Lower lobe of right lung (tissue), 2 donors: Measurements from ENCODE around the gene MSL2. TPM values are rescaled to one million over a fixed set of nuclear protein-coding genes. Genes with fewer than 3 reads are reported as not detected.
"Not testable (repeated sequence)": the region's sequence is repeated elsewhere in the genome, so short reads cannot be mapped to it uniquely, and the experiment has no call there.

Source experiments
- ATAC-seq, 2 donors: fragments of 200-7000 bp; cut with Tn5 transposase; one replicate each; pipeline ENCODE4 v1.9.1; 2020 to 2022; ENCODE audit warnings: mild to moderate bottlenecking in 2 of 2, moderate library complexity in 2 of 2
- DNase-seq: peaks from one replicate; pipeline ENCODE4 v3.0.0-alpha.2; 2020
- H3K27ac ChIP-seq: fragments of 200-600 bp; one replicate; pipeline ENCODE4 v1.8.0; 2022
- H3K27me3 ChIP-seq: fragments of 200-600 bp; one replicate; pipeline ENCODE4 v1.8.0; 2022; ENCODE audit warnings: low read depth
- H3K36me3 ChIP-seq: fragments of 200-600 bp; one replicate; pipeline ENCODE4 v1.8.0; 2022; ENCODE audit warnings: mild to moderate bottlenecking
- H3K4me1 ChIP-seq: fragments of 200-600 bp; one replicate; pipeline ENCODE4 v1.8.0; 2022
- H3K4me3 ChIP-seq: fragments of 200-600 bp; one replicate; pipeline ENCODE4 v1.8.0; 2022; ENCODE audit warnings: mild to moderate bottlenecking
- H3K9me3 ChIP-seq: fragments of 200-600 bp; one replicate; pipeline ENCODE4 v1.8.0; 2022
- CTCF ChIP-seq: fragments of 200-600 bp; IDR thresholded peaks from one replicate; pipeline ENCODE4 v1.8.0; 2022; ENCODE audit warnings: antibody characterized with exemption, mild to moderate bottlenecking
- intact Hi-C: fragments of 100-400 bp; cut with DNase I; formaldehyde crosslinking; loops from one replicate; pipeline ENCODE4 v1.11.0; 2022
- total RNA-seq: library from RNA; stranded (reverse); fragmentation: NEBNext Ultra II Directional; extraction: Animal tissue kit (Norgen Biotek cat#: 25700); gene quantifications from one replicate; pipeline ENCODE4 v1.2.1, GENCODE V29; 2021
- donor health status: DM: no; HTN: yes; CAD: no; lungs with severe emphysema.

The MSL2 gene
- total RNA-seq, 1 donor from 2014 or later, result 36.9 TPM

- intact Hi-C loops, result no loop called here
- Histone ChIP-seq H3K4me1 (peaks cover 48% of the 10 kb centered on the region), H3K36me3 (no peaks in the 10 kb centered on the region), H3K27me3 (no peaks in the 10 kb centered on the region), H3K4me3 (peak overlapping the region; percentile 84), H3K9me3 (no peaks in the 10 kb centered on the region), H3K27ac (peak overlapping the region; percentile 100)
- DNase-seq (peak; percentile 71), ATAC-seq (no peak)
- TF ChIP-seq CTCF, result no peak
Measured at GRCh38 chr3:136194409-136195257, 1.5 kb downstream of the MSL2 start.

- no peaks in the 10 kb centered on the region for H3K27me3 ChIP-seq
- peak overlapping the region; percentile 100 for H3K27ac ChIP-seq
- peaks cover 58% of the 10 kb centered on the region for H3K4me1 ChIP-seq
- no peak for TF ChIP-seq CTCF
- no peaks in the 10 kb centered on the region for H3K36me3 ChIP-seq
- no peak for ATAC-seq
- H3K9me3 ChIP-seq, result no peaks in the 10 kb centered on the region
- intact Hi-C loops, result no loop called here
- DNase-seq, result no peak
- peak overlapping the region; percentile 84 for H3K4me3 ChIP-seq
Measured at GRCh38 chr3:136193278-136194054, 2.7 kb downstream of the MSL2 start.

- Histone ChIP-seq H3K4me3 (peak overlapping the region; percentile 84), H3K36me3 (no peaks in the 10 kb centered on the region), H3K9me3 (no peaks in the 10 kb centered on the region), H3K27me3 (no peaks in the 10 kb centered on the region), H3K27ac (peak overlapping the region; percentile 100), H3K4me1 (peaks cover 59% of the 10 kb centered on the region)
- ATAC-seq (no peak), DNase-seq (no peak)
- intact Hi-C loops, result no loop called here
- TF ChIP-seq CTCF, result no peak
Measured at GRCh38 chr3:136192831-136193230, 3.3 kb downstream of the MSL2 start.

- H3K36me3 ChIP-seq, ATAC-seq, H3K27me3 ChIP-seq, intact Hi-C loops, H3K9me3 ChIP-seq, DNase-seq: not testable (repeated sequence)
- peaks cover 59% of the 10 kb centered on the region for H3K4me1 ChIP-seq
- H3K27ac ChIP-seq, result peak overlapping the region; percentile 100
- peak overlapping the region; percentile 84 for H3K4me3 ChIP-seq
Measured at GRCh38 chr3:136192195-136192594, 3.9 kb downstream of the MSL2 start.

- Histone ChIP-seq H3K27me3 (no peaks in the 10 kb centered on the region), H3K4me3 (no peak overlapping the region), H3K36me3 (no peaks in the 10 kb centered on the region), H3K27ac (no peak overlapping the region), H3K4me1 (peaks cover 78% of the 10 kb centered on the region), H3K9me3 (no peaks in the 10 kb centered on the region)
- DNase-seq (no peak), ATAC-seq (no peak)
- TF ChIP-seq CTCF, result no peak
- intact Hi-C loops, result no loop called here
Measured at GRCh38 chr3:136189859-136190617, 6.1 kb downstream of the MSL2 start.
